GM21825 (cell line): ENCODE measurements around the gene MBD3.

Experiments used
- ATAC-seq: cut with Tn5 transposase; IDR thresholded peaks from one replicate; pipeline ENCODE4 v1.9.1; 2021; ENCODE audit warnings: mild to moderate bottlenecking, moderate library complexity; ENCODE audit not compliant: unreplicated experiment

MBD3 gene

DNA sequence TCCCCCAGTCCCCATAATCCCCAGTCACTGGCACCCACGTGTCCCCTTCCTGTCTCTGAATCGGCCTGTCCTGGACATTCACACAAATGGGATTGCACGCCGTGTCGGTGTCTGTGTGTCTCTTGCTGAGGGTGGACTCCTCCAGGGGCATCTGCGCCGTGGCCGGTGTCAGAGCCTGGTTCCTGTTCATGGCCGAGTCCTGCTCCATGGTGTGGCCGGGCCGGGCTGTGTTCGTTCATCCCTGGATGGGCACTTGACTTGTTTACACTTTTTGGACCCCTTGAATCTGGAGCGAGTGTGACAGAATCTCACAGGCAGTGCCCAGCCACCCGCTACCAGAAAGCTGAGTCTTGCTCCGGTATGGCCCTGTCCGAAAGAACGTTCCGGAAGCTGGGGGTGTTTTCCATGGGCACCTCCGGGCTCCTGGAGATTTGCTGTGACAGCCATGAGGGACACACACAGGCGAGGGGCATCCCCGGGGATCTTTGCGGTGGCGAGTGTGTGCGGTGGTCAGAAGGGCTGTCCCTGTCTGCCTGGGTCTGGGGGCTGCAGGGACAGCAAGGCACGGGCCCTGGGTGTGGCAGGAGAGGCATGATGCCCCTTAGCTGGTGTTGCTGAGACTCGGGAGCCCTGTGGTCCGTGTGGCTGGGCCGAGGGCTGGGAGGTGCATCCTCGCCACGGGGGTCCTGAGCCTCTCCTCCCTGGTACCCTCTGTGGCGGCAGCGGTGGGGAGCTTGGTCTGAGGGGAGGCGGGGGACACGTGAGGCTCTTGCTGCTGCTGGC, 18.1 kb downstream of the MBD3 start:
- ATAC-seq: no peak

GRCh38 chr19:1572795-1573194, 19.9 kb downstream of the MBD3 start:
- ATAC-seq: no peak

DNA sequence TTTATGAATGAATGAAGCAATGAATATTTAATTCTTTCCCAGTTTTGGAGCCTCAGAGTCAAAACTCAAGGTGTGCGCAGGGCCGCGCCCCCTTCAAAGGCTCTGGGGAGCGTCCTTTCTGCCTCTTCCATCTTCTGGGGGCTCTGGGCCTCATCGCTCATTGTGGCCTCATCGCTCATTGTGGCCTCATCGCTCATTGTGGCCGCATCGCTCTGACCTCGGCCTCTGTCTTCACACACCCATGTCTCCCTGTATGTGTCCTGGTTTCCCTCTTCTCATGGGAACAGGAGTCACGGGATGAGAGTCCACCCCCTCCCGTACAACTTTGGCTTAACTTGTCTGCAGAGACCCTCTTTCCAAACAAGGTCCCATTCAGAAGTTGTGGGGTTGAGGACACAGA, 21.3 kb downstream of the MBD3 start:
- no peak for ATAC-seq

DNA sequence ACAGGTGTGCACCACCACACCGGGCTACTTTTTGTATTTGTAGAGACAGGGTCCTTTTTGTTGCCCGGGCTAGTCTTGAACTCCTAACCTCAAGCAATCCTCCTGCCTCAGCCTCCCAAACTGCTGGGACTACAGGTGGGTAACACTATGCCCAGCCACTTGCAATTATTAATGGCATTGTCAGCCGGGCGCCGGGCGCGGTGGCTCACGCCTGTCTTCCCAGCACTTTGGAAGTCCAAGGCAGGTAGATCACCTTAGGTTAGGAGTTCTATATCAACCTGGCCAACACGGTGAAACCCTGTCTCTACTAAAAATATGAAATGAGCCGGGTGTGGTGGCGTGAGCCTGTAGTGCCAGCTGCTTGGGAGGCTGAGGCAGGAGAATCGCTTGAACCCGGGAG, 21.8 kb downstream of the MBD3 start:
- no peak for ATAC-seq

DNA sequence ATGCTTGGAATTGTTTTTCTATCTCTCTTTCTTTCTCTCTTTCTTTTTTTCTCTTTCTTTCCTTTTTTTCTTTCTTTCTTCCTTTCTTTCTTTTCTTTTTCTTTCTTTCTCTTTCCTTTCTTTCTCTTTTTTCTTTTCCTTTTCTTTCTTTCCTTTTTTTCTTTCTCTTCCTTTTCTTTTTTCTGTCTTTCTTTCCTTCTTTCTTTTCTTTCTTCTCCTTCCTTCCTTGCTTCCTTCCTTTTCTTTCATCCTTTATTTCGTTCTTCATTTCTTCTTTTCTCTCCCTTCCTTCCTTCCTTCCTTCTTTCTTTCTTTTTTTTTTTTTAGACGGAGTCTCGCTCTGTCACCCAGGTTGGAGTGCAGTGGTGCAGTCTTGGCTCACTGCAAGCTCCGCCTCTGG, 22.7 kb downstream of the MBD3 start:
- no peak for ATAC-seq

- peak; percentile 63 for ATAC-seq
Measured at GRCh38 chr19:1568320-1569019, 24.2 kb downstream of the MBD3 start, which contains the start of gene MEX3D. Gene MEX3D, minus strand, starts transcription at chr19:1568325. Its CDS starts 267 bp downstream, at chr19:1568058.

DNA sequence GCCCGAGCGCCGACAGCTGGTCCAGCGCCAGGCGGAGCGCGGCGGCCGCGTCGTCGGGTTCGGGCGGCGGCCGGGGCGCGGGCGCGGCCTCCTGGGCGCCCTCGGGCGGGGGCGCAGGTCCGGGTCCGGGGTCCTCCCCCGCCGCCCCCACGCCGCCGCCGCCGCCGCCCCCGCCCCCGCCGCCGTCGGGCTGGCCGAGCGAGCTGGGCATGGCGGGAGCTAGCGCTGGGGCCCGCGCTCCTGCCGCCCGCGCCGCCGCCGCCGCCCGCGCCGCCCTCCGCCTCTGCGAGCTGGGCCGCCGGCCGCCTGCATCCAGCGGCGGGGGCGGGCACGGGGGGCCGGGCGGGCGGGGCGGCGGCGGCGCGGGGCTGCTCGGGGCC, 24.8 kb downstream of the MBD3 start:
- no peak for ATAC-seq

- no peak for ATAC-seq
Measured at GRCh38 chr19:1567116-1567847, 25.4 kb downstream of the MBD3 start.

DNA sequence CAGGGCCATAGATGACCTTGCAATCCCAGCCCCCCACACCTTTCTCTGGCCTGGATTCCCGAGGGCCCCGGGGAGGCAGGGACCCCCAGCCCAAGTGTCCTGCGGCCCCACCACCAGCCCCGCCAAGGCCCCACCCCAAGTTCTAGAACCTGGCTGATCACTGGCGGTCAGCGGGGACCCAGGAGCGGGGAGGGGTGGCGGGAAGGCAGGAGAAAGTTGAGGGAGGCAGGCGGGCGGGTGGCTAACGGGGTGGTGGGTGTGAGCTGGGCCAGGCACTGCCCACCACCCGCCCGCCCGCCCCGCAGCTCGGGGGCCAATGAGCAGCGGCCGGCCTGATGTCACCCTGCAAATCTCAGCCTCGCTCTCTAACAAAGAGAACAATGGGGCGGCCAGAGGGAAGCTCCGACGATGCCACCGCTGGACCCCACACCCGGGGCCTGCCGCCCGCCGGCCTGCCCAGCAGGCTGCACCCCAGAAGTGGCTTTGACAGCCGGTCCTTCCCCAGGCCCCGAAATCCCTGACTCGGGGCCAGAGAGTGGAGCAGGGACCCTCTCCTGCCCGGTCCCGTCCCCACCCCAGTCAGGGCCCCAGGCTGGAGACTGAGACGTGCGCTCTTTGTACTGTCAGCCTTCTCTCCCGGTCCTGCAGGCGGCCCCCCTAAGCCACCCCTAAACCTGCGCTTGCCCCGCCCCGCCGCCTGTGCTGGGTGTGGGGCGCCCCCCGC, 26.1 kb downstream of the MBD3 start:
- ATAC-seq: no peak

- ATAC-seq: no peak
Measured at GRCh38 chr19:1563251-1563650, 29.4 kb downstream of the MBD3 start.

DNA sequence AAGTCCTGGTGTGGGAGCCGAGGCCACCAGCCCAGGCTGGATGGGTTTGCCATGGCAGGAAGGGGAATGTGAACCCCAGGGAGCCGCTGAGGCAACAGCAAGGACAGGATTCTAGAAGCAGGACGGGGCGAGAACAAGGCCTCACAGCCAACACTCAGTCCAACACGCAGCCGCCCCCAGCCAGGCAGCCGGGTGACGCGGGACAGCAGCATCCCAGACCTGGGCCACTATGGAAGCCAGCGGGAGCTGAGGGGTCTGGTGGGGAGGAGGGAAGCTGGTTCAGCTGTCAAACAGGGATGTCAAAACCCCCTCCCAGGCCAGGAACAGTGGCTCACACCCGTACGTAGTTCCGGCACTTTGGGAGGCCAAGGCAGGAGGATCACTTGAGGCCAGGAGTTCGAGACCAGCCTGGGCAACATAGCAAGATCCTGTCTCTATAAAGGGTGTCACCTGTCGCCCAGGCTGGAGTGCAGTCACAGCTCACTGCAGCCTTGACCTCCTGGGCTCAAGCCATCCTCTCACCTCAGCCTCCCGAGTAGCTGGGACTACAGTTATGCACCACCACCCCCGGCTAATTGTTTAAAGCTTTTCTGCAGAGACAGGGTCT, 31.3 kb downstream of the MBD3 start:
- ATAC-seq: no peak

DNA sequence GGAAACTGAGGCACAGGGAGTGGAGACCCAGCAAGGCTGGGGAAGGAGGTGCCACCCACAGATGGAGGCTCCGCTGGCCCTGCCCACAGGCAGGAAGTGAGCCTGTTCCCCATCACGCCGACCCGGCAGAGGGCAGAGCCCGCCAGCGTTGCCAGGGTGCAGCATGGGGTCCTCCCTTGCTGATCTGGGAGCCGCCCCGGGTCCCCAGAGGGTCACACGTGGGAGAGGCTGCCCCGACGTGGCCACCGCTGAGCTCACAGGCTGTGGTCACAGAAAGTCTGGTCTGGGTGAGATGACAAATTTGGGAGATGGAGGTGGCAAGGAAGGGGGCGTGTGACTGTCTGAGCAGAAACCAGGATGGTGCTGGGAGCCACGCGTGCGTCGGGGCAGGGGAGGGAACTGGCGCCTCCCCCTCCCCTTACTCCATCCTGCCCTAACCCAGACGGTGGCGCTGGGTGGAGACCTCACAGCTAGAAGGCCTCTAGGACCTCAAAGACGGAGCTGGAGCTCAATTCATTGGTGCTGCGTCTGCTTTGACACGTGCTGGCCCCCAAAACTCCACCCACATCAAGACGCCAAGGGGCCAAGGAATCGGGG, 32.3 kb downstream of the MBD3 start:
- no peak for ATAC-seq

DNA sequence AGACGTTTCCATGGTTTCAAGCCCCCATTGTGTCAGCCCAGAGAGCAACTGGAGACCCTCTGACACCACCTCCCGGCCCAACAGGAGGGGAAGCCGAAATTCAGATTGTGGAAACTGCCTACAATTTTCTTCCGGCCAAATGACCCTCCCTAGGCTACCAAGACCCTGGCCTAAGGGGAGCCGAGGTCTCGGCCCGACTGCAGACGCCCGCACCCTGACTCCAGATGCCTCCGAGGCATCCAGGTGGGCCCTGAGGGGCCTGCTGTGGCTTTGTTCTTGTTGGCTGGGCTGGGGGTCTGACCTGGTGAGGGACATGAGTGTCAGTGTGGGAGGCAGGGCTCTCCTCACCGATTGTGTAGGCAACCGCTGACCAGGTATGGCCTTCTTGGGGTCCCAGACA, 34.1 kb downstream of the MBD3 start:
- ATAC-seq: no peak

DNA sequence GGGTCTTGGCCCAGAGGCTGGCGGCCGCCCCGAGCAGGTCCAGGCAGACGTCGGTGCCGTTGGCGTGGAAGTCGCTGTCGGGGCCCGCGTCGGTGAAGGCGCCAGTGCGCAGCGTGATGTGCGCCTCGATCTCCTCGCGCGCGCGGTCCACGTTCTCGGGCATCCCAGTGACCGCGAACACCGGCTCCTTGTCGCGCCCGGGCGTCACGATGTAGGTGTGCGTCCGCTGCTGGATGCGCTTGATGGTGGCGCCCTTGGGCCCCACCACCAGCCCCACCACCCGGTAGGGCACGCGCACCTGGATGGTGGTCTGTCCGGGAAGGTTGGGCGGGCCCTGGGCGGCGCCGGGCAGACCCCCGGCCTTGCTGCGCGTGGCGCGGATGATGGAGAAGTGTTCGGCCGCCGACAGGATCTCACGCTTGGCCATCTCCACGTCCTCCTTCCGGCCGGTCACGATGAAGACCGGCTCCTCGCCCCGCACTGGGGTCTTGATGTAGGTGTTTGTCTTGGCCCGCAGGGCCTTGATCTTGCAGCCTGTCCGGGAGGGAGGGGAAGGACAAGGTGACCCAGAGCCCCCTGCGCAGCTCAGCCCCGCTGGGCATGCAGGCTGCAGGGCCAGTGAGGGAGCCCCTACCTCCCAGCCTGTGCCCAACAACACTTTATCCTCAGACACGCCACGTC, 36.1 kb downstream of the MBD3 start:
- no peak for ATAC-seq

GRCh38 chr19:1555487-1556389, 36.9 kb downstream of the MBD3 start:
- no peak for ATAC-seq

GRCh38 chr19:1554968-1555367, 37.7 kb downstream of the MBD3 start:
- no peak for ATAC-seq

DNA sequence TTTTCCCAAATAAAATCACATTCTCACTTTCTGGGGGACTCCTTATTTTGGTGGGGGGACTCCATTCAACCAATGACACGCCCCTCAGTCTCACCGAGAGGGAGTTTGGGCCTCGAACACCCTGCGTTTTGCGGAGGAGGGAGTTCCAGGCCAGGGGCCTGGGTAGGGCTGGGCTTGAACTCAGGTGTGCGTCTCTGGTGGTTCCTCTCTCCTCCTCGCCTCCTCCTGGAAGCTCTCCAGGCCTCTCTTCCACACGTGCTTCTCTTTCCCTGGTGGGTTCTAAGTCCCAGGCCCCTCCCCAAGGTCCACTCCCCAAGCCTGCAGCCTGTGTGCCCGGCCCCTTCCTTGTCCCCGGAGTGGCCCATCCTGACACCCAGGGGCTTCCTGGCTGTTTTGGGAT, 39.2 kb downstream of the MBD3 start:
- ATAC-seq: no peak
